C4-2B (cell line): ENCODE results near the gene MITF.
"Not testable (repeated sequence)": the region's sequence is repeated elsewhere in the genome, so short reads cannot be mapped to it uniquely, and the experiment has no call there.

Experiments
- H3K27ac ChIP-seq: fragments of 450-650 bp; 2 replicates; pipeline ENCODE4 v1.5.1; 2017
- CTCF ChIP-seq: fragments of 450-650 bp; conservative IDR thresholded peaks from 2 replicates; pipeline ENCODE4 v1.5.1; 2017; ENCODE audit warnings: mild to moderate bottlenecking
- ZFX ChIP-seq: fragments of 450-650 bp; IDR thresholded peaks from 2 replicates; pipeline ENCODE4 v1.6.1; 2017

MITF gene

GRCh38 chr3:69893274-69893673 lies 154.0 kb downstream of the MITF start:
- H3K27ac ChIP-seq, result no peak overlapping the region
- TF ChIP-seq CTCF (no peak), ZFX (no peak)

- no peak overlapping the region for H3K27ac ChIP-seq
- TF ChIP-seq ZFX, result no peak
- no peak for TF ChIP-seq CTCF
These were observed 156.8 kb downstream of the MITF start for GRCh38 chr3:69896095-69896494.

- H3K27ac ChIP-seq, result no peak overlapping the region
- no peak for TF ChIP-seq ZFX
- TF ChIP-seq CTCF, result no peak
These were observed 161.1 kb downstream of the MITF start for GRCh38 chr3:69900331-69900730.

GRCh38 chr3:69901802-69902201 lies 162.5 kb downstream of the MITF start:
- TF ChIP-seq ZFX (no peak), CTCF (no peak)
- H3K27ac ChIP-seq, result no peak overlapping the region

- TF ChIP-seq CTCF (no peak), ZFX (no peak)
These were observed 163.1 kb downstream of the MITF start for GRCh38 chr3:69902386-69902785.

GRCh38 chr3:69906351-69906966 lies 167.2 kb downstream of the MITF start:
- H3K27ac ChIP-seq, result no peak overlapping the region
- no peak for TF ChIP-seq CTCF
- TF ChIP-seq ZFX, result no peak

More at GRCh38 chr3:69902386-69902785, 163.1 kb downstream of the MITF start:
- no peak overlapping the region for H3K27ac ChIP-seq

GRCh38 chr3:69907554-69907953 lies 168.3 kb downstream of the MITF start:
- TF ChIP-seq ZFX (no peak), CTCF (no peak)
- no peak overlapping the region for H3K27ac ChIP-seq

- not testable (repeated sequence) for H3K27ac ChIP-seq
These were observed 170.6 kb downstream of the MITF start for GRCh38 chr3:69909859-69910258.
